Measurements from ENCODE around the gene GNAS.

Gene GNAS

DNA sequence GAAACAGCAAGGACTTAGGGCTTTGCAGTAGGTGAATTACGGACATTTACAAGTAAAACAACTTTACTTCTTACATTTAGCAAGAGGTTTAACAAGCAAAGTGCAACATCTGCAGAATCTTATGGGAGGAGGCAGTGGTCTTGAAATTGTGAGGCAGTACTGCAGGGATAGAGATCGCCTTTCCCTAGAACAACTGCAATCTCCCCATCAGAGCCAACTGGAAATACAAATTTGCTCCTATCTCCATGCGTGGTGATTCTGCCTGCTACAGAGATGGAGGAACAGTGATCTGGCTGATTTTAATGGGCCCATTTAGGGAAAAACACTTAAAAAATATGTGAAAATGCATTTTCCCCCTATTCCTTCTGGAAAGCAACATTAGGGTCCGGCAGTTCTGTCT, 25.9 kb downstream of the GNAS start:
- no peak for DNase-seq

DNA sequence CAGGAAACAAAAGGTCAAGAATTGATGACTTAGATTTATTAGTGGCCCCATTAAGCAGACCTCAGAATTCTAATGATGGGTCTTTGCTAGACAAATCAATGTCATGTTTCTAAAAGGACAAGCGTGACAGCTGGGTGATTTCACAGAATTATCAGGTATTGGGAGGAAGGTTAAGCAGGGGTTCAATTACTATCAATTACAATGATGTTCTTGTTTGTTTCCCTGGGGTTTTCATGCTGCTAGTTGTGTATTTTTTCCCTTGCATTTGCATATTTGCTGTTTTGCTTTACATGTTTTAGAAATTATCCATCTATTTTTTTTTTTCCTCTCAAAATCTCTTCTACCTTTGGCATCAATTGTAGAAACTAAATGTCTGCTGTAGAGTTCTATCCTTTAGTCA, 27.9 kb downstream of the GNAS start:
- DNase-seq: no peak

DNA sequence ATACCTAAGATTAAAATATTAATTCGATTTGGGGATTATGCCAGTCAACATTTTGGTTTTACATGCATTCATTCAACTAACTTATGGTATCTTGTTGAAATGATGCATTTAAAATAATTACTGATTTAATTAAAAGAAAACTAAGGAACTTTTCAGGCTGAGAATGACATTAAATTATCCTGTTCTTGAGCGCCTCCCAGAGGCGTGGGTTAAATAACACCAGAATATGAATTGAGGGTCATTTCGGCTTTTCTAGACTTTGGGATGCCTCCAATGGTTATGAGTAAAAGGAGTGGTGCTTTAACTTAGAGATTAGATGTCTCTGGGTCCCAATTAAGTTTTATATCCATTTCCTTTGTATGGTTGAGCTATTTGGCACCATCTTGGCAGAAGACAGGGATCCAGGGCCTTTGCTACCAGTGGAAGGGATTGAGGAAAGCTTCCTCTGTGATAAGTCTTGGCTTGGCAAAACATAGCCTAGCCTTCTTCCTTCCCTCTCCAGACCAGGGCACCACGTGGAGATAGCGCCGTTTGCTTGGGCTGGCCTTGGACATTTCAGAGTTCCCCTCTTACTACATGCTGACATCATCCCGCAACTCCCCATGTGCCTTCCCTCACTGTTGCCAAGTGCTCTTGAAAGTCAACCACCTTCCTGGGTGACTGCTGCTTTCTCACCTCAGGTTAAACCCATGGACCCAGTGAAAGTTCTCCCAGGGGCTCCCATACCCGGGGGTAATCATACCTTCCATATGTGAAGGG, 28.7 kb downstream of the GNAS start:
- no peak for DNase-seq

DNA sequence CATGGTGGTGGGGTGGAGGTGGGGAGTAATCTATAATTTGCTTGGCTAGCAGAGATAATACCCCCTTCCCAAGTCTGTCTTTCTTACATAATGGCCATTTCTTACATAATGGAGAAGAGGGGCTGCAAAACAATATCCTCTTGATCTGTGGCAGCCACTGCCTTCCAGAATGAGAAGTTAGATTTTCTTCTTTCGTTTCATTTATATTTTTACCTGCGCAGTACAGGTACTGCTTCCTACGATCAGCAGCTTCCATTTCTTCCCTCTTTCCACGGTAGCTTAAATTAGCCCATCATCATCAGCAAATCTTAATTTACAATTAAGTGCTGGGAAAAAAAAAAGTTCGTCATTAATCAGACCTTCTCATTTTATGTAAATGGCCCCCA, 30.2 kb downstream of the GNAS start:
- no peak for DNase-seq

DNA sequence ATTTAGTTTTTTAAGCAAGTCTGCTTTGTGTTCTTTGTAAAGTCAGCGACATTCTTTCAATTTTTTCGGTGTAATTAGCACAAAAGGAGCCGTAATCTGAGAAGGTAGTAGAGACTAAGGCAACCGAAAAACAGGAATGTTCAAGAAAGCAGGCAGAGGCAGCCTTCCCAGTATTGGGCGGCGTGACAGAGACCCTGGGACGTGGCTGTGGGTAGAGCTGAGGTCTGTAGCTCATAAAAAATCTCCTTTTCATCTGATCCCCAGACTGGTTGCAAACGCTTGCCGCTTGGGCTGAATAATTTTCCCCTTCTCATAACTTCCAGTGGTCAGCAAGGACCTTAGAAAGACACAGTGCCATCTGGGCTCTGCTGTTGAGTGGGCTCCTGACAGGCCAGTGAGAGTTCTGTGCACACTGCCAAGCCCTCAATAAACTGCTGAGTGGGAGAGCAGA, 30.8 kb downstream of the GNAS start:
- peak in 2 of 56 donors; percentile 4 to 13 for DNase-seq

DNA sequence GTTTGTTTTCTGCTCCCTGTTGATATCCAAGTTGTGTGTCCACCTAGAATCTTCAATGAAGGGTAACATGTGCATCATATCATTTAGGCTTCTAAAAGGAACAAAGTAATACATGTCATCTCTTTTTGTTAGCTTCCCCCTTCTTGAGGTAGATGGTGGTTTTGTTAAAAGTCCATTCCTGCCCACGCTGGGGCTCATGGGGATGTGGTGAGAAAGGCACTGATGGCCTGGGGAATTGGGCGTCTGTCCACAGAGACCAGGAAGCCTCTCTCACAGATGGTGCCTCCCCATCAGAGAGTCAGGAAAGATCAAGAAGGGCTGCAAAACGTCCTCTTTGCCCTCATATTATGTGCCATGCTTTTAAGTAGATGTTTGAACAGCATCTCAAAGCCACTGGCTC, 32.5 kb downstream of the GNAS start:
- no peak for DNase-seq

DNA sequence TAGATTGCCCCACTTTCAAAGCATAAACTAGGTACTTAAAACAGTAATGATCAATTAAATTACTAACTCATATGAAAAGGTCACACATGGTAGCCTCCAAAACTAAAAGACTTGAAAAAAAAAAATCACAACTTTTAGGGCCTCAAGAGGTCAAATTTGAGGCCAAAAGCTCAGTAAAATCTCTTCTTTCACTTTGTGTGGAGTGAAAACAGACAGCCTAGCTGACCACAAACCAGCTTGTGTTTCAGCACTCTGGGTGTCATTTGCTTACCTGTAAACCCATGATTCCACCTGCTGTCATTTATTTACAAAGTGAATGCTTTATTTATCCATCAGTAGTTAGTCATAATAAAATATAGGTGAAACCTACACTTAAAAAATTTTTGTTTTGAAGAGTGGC, 34.0 kb downstream of the GNAS start:
- DNase-seq: no peak

DNA sequence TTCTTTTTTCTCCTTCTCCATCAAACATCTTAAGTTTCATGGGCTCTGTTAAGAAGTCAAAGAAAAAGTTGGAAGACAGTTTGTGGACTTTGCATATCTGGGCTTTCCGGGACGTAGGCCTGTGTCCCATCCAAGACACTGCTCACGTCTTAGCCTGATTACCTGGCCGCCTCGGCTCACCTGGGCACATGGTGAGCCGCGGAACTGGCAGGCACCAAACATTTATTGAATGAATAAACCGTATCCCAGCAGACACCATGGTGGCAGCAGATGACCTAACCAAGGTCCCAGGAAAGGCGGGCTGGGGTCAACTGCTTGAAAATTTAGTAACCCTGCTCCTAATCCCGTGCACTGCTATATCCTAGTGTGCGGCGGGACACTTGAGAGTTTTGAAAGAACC, 35.6 kb downstream of the GNAS start:
- no peak for DNase-seq

DNA sequence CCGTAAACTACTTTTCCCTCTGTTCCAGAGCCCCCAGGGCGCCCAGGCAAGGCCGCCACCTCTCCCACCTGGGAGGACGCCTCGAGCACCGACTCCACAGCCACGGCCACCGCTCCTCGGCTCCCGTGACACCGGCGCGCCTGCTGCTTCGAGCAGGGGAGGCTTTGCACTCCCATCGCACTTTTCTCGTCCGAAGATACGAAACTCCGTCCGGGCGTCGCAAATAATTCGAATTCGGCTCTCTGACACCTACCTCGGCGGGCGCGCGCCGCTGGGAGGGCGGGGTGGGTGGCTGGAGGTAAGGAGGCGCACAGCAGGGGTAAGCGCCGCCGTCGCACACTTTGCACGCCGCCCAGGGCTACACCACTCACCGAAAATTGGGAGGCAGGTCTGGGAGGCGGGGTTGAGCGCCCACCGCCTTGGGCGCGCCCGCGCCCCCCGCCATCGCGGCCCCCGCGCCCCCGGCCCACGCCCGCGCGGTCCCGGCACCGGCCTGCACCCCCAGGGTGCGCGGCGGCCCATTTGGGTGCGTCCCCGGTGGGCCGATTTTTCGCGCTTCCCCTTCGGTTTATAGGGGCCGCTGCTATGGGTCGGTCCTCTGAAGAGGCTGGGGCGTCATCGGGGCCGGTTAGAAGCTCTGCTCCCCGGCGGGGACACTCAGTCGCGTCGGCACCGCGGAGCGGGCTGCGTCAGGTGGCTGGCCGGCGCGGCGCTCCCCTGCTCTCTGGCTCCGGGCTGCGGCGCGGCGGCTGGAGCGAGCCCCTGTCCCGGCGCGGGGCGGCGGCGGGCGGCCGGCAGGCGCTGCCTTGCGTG, 36.2 kb downstream of the GNAS start:
- peak in 52 of 56 donors; percentile 12 to 80 (median 51) for DNase-seq

DNA sequence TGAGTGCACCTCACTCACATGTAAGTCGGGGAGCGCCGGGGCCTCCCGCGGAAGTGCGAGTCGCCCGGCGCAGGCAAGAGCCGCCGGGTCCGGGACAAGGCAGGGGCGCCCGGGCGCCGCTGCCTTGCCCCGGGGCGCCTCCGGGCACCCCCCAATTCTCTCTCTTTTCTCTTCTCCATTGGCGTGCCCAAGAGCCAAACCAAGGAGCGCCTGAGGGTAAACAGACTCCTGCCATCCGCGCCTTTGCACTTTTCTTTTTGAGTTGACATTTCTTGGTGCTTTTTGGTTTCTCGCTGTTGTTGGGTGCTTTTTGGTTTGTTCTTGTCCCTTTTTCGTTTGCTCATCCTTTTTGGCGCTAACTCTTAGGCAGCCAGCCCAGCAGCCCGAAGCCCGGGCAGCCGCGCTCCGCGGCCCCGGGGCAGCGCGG, 36.8 kb downstream of the GNAS start:
- DNase-seq: no peak

DNA sequence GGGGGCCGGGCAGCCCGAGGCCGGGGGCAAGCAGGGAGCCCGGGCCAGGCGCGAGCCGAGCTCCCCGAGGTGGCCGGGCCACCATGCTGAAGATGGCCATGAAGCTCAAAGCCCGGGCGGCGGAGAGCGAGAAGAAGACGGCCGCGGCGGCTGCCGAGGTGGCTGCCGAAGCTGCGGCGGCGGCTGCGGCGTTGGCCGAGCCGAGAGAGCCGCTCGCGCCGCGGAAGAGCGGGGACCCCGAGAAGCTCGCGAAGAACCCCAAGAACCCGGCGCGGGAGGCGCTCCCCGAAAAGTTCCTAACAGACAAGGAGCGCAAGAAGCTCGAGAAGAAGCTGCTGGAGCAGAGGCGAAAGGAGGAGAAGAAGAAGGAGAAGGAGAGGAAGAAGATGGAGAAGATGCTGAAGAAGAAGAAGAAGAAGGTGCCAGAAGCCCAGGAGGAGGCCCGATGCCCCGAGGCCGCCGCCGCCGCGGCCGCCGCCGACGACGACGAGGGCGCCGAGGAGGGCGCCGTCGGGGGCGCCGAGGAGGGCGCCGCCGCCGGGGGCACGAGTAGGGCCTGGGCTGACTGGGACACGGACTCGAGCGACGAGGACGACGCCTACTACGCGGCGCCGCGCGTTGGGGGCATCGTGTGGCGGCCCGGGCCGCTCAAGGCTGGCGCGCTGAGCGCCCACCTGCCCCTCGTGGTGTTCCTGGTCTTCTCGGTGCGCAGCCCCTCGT, 37.4 kb downstream of the GNAS start:
- no peak for DNase-seq

DNA sequence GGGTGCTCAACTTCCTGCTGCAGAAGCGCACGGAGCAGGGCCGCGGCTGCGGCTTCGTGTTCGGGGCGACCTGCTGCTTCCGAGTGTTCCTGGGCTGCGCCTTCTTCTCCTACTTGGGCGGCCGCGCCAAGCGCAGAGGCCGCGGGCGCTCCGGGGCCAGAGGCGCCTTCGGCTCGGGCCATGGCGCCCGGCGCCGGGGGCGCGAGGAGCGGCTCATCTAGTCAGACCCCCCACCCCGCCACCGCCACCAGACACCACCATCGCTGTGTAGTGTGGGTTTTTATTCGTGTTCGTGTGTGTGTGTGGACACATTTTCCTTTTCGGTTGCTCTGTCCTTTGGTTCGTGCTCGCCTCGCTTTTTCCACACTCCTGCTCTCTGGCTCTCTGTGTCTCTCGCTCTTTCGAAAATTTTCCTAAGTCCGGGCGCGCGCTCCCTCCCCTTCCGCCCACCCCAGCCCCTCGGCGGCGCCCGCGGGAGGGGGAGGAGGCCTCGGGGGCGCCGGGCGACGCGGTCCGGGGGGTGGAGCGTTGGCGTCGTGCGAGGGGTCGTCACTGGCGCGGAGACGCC, 38.1 kb downstream of the GNAS start:
- peak in 48 of 56 donors; percentile 22 to 84 (median 62) for DNase-seq

DNA sequence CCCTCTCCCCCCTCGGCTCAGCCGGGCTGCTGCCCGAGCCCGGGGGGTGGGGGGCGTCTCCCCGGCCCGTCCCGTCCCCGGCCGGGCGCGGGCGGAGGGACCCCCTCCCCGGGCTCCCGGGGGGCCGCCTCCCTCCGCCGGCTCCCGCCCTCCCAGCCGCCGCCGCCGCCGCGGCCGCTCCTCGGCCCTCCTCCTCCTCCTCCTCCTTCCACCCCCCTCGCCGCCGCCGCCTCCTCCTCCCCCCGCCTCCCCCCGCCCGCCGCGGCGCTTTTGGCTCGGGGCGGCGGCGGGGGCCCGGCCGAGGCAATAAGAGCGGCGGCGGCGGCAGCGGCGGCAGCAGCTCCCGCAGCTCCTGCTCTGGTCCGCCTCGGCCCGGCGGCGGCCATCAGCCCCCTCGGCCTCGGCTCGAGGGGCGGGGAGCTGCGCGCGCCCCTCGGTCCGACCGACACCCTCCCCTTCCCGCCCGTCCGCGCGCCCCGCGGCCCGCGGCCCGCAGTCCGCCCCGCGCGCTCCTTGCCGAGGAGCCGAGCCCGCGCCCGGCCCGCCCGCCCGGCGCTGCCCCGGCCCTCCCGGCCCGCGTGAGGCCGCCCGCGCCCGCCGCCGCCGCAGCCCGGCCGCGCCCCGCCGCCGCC, 38.7 kb downstream of the GNAS start:
- DNase-seq: peak in 45 of 56 donors; percentile 22 to 84 (median 63)

DNA sequence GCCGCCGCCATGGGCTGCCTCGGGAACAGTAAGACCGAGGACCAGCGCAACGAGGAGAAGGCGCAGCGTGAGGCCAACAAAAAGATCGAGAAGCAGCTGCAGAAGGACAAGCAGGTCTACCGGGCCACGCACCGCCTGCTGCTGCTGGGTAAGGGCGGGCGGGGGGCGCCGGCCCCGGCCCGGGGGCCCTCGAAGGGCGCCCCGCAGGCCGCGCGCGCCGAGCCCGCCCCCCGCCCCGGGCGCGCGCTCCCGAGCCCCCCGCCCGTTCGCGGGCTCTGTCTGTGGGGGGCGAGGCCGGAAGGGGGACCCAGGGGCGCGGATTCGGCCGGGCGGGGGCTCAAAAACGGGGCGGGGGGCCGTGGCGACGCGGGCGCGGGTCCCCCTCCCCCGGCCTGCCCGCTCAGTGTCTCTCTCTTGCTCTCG, 39.2 kb downstream of the GNAS start:
- peak in 9 of 56 donors; percentile 22 to 70 (median 34) for DNase-seq

DNA sequence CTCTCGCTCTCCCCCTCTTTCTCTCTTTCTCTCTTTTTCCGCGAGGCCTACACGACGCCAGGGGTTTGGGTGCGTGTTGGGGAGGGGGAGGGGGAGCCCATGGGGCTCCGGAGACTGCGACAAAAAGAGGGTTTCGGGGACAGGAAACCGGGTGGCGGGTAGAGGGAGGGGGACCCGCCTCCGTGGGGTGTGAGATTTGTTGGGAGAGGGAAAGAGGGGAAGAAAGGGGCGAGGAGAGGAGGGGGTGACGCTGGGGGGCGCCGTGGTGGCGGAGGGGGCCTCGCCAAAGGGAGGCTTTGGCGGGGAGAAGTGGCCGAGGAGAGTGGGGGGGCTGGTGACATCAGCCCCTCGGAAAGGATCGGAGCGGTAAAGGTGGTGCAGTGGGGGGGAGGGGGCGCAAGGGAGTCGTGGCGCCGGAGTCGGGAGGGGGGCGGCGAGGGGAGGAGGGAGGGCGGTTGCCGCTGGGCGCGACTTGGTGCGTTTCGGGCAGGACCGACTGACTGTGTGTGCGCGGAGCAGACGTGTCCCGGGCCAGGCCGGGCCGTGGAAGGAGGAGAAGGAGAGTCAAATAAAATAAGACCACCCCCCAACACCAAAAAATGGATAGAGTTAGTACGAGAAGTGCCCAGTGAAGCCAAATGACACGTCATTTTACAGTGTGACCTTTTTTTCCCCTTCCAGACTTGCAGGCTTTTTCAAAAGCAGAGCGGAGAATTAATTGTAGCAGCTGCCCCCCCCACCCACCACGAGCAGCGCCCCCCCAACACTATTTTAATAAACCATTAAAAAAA, 39.8 kb downstream of the GNAS start:
- DNase-seq: peak in 49 of 56 donors; percentile 4 to 77 (median 52)

DNA sequence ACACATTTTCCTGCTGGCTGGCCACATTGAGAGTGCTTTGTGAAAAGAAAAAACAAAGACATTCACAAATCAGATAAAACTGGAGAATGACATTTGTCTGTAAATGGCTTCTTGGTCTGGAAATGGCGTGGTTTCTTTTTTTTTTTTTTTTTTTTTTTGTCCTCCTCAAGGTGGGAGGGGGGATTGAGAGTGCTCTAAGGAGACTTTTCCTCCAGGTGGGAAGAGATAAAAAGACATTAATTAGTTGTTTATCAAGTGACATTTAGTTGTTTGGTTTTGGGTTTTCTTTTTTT, 40.4 kb downstream of the GNAS start:
- no peak for DNase-seq

DNA sequence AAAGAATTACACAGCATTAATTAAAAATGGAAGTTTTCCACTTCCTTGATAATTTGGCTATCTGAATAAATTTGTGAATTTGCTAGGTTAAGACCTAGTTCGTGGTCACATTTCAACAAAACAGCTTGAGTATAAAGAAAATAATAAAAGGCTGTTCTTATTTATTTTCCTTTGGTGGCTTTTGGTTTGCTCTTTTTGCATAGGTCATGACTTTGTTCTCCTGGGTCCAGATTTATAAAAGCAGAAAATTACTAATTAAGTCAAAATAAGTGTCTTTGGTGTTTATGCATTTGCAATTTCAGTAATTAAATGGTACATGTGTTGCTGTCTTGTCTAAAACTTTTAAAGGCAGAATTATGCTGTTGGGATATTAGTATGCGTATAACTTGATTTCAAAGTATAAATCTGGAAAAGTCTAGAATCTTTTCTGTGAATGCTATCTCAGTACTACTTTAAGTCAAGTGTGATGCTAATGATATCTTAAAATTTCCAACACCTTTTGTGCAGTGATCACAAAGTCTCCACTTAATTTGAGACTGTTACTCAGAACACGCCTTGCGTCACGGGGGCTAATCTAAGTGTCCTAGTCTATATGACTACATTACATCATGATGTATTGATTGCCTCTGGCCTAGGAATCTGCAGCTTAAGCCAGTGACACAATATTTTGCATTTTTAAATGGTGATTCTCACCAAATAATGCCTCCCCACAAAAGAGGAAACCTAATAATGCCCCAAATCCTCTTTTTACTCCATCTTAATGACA, 41.0 kb downstream of the GNAS start:
- no peak for DNase-seq

DNA sequence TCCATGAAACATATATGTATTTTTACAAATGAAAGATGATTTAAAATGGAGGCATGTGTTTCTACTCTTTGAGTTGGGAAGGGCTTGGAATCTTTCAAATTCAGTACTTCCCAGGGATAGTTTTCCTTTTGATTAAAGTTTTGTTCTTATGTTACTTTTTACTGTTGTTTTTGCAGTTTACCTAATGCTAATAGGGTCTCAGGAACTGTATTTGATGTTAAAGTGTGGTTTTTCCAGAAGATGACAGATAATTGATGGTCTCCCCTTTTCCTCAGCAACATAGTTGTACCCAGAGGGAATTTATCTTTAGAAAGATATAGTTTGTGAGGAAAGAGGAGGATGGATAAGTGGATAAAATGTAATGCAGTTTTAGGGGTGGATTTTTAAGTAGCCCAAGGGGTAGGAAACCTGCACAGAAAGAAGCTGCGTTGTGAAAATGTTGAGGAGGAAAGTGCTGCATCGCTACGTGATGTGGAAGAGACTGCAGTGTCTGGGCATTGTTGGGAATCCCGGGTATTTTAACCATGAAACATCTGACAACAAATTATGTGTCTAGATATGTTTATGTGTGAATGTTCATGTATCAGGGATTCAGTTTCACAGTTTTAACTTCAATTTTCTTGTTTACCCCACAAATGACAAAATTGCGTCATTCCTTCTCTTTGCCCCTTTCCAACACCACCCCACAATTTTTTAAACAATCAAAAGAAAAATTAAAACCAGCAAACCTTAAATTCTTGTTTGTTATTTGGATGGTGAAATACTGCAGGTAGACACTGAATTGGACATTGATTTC, 42.3 kb downstream of the GNAS start:
- no peak for DNase-seq

Data from nucleus accumbens (tissue), 56 donors.